SH-SY5Y (cell line): ENCODE results near the gene CLIP3.

ENCODE experiments used
- GATA2 ChIP-seq: IDR thresholded peaks from 2 replicates; pipeline ENCODE4 v1.6.1; 2011; ENCODE audit warnings: mild to moderate bottlenecking, low read depth, low read length
- GATA3 ChIP-seq: IDR thresholded peaks from 2 replicates; pipeline ENCODE4 v1.6.1; 2011; ENCODE audit warnings: low read depth, mild to moderate bottlenecking, low read length, moderate library complexity

- TF ChIP-seq GATA2 (no peak), GATA3 (no peak)
Observed at GRCh38 chr19:36047835-36048234, 15.2 kb upstream of the CLIP3 start.
